H1 (cell line): Measurements from ENCODE around the gene AMZ1. TPM values are rescaled to one million over a fixed set of nuclear protein-coding genes. Genes with fewer than 3 reads are reported as not detected.
A peak's percentile ranks its signal among the peaks of the same experiment; 100 is the strongest.

Source experiments
- CTCF ChIA-PET: fragments of 300-600 bp; sonication (Branson Sonifier 250); formaldehyde crosslinking; loops from one replicate; lab custom pipeline; 2021; ENCODE audit not compliant: partially characterized antibody; lab: Charles Lee
- POLR2A ChIA-PET: fragments of 300-600 bp; sonication (Branson Sonifier 250); formaldehyde crosslinking; loops from one replicate; lab custom pipeline; 2021; ENCODE audit warnings: inconsistent platforms; ENCODE audit not compliant: partially characterized antibody; lab: Charles Lee
- DNase-seq, 2 experiments: peaks; one replicate each; pipeline versions ENCODE4 v3.0.0 to v3.0.0-alpha.2; 2010 to 2022; ENCODE audit warnings: low spot score in 2 of 2, low read depth in 1 of 2, mixed read lengths in 1 of 2
- FAIRE-seq: peaks from 2 replicates; lab custom pipeline; 2011; peaks lifted over from hg19 to GRCh38; lab: Jason Lieb, UNC
- H2AFZ ChIP-seq: 2 replicates; pipeline ENCODE4 v1.8.1; 2012; ENCODE audit warnings: low read length, inconsistent platforms
- H2AK5ac ChIP-seq: 2 replicates; pipeline ENCODE4 v1.6.1; 2013; ENCODE audit warnings: low read depth, low read length
- H2BK120ac ChIP-seq: replicated peaks from 2 replicates; pipeline ENCODE3; 2013; ENCODE audit warnings: low read depth, low read length, inconsistent platforms
- H2BK12ac ChIP-seq: 2 replicates; pipeline ENCODE4 v1.6.1; 2013; ENCODE audit warnings: low read depth, low read length
- H2BK15ac ChIP-seq: 2 replicates; pipeline ENCODE4 v1.6.1; 2013; ENCODE audit warnings: low read length
- H2BK20ac ChIP-seq: 2 replicates; pipeline ENCODE4 v1.6.1; 2013; ENCODE audit warnings: low read length
- H2BK5ac ChIP-seq: 2 replicates; pipeline ENCODE4 v1.6.1; 2013; ENCODE audit warnings: low read depth, low read length
- H3K14ac ChIP-seq: 2 replicates; pipeline ENCODE4 v1.6.1; 2013; ENCODE audit warnings: inconsistent platforms; ENCODE audit not compliant: insufficient read length
- H3K18ac ChIP-seq: 2 replicates; pipeline ENCODE4 v1.6.1; 2013; ENCODE audit warnings: low read length; ENCODE audit errors: extremely low read depth
- H3K23ac ChIP-seq: 2 replicates; pipeline ENCODE4 v1.6.1; 2013; ENCODE audit warnings: inconsistent platforms; ENCODE audit not compliant: insufficient read length
- H3K23me2 ChIP-seq: 2 replicates; pipeline ENCODE4 v1.6.1; 2013; ENCODE audit warnings: low read depth, low read length
- H3K27ac ChIP-seq: 2 replicates; pipeline ENCODE4 v1.6.1; 2011; ENCODE audit warnings: low read depth, low read length, inconsistent platforms
- H3K27me3 ChIP-seq, 4 experiments: replicated peaks in 1 of 4; 1 replicate in 1 of 4; 2 replicates in 3 of 4; pipeline versions ENCODE4 v1.6.1 to v1.8.1; 2011 to 2013; ENCODE audit warnings: low read length in 3 of 4, mild to moderate bottlenecking in 3 of 4, inconsistent platforms in 2 of 4, mixed read lengths in 2 of 4, moderate library complexity in 1 of 4; ENCODE audit not compliant: control insufficient read depth in 3 of 4, insufficient read depth in 3 of 4; ENCODE audit errors: extremely low read depth in 1 of 4
- H3K36me3 ChIP-seq, 4 experiments: 2 replicates each; pipeline versions ENCODE4 v1.6.1 to v1.8.1; 2011 to 2013; ENCODE audit warnings: mild to moderate bottlenecking in 4 of 4, low read length in 3 of 4, moderate library complexity in 2 of 4, control low read depth in 1 of 4, inconsistent platforms in 1 of 4; ENCODE audit not compliant: insufficient read depth in 4 of 4, control insufficient read depth in 2 of 4
- H3K4ac ChIP-seq: replicated peaks from 2 replicates; pipeline ENCODE3; 2013; ENCODE audit warnings: low read length, low read depth, mixed read lengths, inconsistent platforms; ENCODE audit not compliant: insufficient read length
- H3K4me1 ChIP-seq, 4 experiments: replicated peaks in 1 of 4; 1 replicate in 1 of 4; 2 replicates in 3 of 4; pipeline versions ENCODE4 v1.6.1 to v1.8.1; 2011 to 2013; ENCODE audit warnings: low read length in 3 of 4, inconsistent platforms in 2 of 4, mixed read lengths in 1 of 4; ENCODE audit not compliant: insufficient read depth in 4 of 4, control insufficient read depth in 3 of 4
- H3K4me2 ChIP-seq, 2 experiments: 2 replicates each; pipeline versions ENCODE4 v1.6.1 to v1.8.1; 2011 to 2013; ENCODE audit warnings: low read depth in 2 of 2, low read length in 2 of 2, control low read depth in 1 of 2, inconsistent platforms in 1 of 2, mild to moderate bottlenecking in 1 of 2; ENCODE audit not compliant: insufficient read depth in 1 of 2
- H3K4me3 ChIP-seq, 4 experiments: fragments of 200-600, 300-600 bp in 1 of 4; sonication (generic), shearing (Covaris generic), sonication (Bioruptor Twin) in 1 of 4; 2 replicates each; pipeline versions ENCODE4 v1.5.1 to v1.8.1; 2011 to 2016; ENCODE audit warnings: low read length in 4 of 4, low read depth in 3 of 4, control low read depth in 2 of 4, inconsistent platforms in 2 of 4, mild to moderate bottlenecking in 2 of 4, mixed read lengths in 1 of 4, moderate library complexity in 1 of 4; ENCODE audit not compliant: insufficient read depth in 2 of 4; ENCODE audit errors: extremely low read depth in 1 of 4
- H3K56ac ChIP-seq: replicated peaks from 2 replicates; pipeline ENCODE3; 2013; ENCODE audit warnings: low read depth, mild to moderate bottlenecking, mixed read lengths, low read length, inconsistent platforms; ENCODE audit not compliant: insufficient read length
- H3K79me1 ChIP-seq: 2 replicates; pipeline ENCODE4 v1.6.1; 2013; ENCODE audit warnings: low read depth, low read length, control low read depth
- H3K79me2 ChIP-seq, 2 experiments: 2 replicates each; pipeline versions ENCODE4 v1.6.1 to v1.8.1; 2012 to 2013; ENCODE audit warnings: low read length in 2 of 2, mild to moderate bottlenecking in 2 of 2, inconsistent platforms in 1 of 2; ENCODE audit not compliant: insufficient read depth in 2 of 2, control insufficient read depth in 1 of 2
- H3K9ac ChIP-seq, 4 experiments: replicated peaks in 1 of 4; 1 replicate in 1 of 4; 2 replicates in 3 of 4; pipeline versions ENCODE4 v1.6.1 to v1.8.1; 2011 to 2013; ENCODE audit warnings: low read depth in 3 of 4, low read length in 3 of 4, control low read depth in 2 of 4, mild to moderate bottlenecking in 2 of 4, moderate library complexity in 2 of 4, inconsistent platforms in 1 of 4; ENCODE audit errors: extremely low read depth in 1 of 4
- H3K9me3 ChIP-seq, 2 experiments: 2 replicates each; pipeline versions ENCODE4 v1.6.1 to v1.8.1; 2012 to 2013; ENCODE audit warnings: mild to moderate bottlenecking in 2 of 2, moderate library complexity in 2 of 2, control low read depth in 1 of 2, inconsistent platforms in 1 of 2, low read depth in 1 of 2, low read length in 1 of 2, mixed read lengths in 1 of 2; ENCODE audit not compliant: insufficient read depth in 2 of 2
- H4K20me1 ChIP-seq, 2 experiments: replicated peaks in 1 of 2; 2 replicates each; pipeline versions ENCODE3 to v1.8.1; 2011 to 2013; ENCODE audit warnings: inconsistent platforms in 2 of 2, low read length in 2 of 2, mild to moderate bottlenecking in 1 of 2; ENCODE audit not compliant: insufficient read depth in 2 of 2, control insufficient read depth in 1 of 2
- H4K5ac ChIP-seq: 2 replicates; pipeline ENCODE4 v1.6.1; 2013; ENCODE audit warnings: low read length, low read depth, mixed read lengths, inconsistent platforms; ENCODE audit not compliant: insufficient read length
- H4K8ac ChIP-seq: 2 replicates; pipeline ENCODE4 v1.8.0; 2013; ENCODE audit warnings: mild to moderate bottlenecking, moderate library complexity, low read length, inconsistent platforms; ENCODE audit not compliant: insufficient read depth; ENCODE audit errors: extremely low read depth
- H4K91ac ChIP-seq: replicated peaks from 2 replicates; pipeline ENCODE3; 2013; ENCODE audit warnings: low read length, mixed read lengths, inconsistent platforms; ENCODE audit not compliant: insufficient read length
- GTF2F1 ChIP-seq: IDR thresholded peaks from 2 replicates; pipeline ENCODE4 v1.6.1; 2012; ENCODE audit warnings: low read depth, low read length, improper control_type of control experiment, borderline replicate concordance
- HDAC6 ChIP-seq: IDR thresholded peaks from one replicate; pipeline ENCODE4 v1.7.1; 2012; ENCODE audit warnings: low read depth, mild to moderate bottlenecking, inconsistent platforms, low read length, moderate library complexity
- JUND ChIP-seq: IDR thresholded peaks from 2 replicates; pipeline ENCODE4 v1.6.1; 2011; ENCODE audit warnings: mild to moderate bottlenecking, improper control_type of control experiment, low read length
- SAP30 ChIP-seq: fragments of 300-600 bp; sonication (generic); IDR thresholded peaks from 2 replicates; pipeline ENCODE4 v1.7.1; 2012; ENCODE audit warnings: low read length, moderate library complexity, mild to moderate bottlenecking, inconsistent platforms; ENCODE audit not compliant: insufficient read depth, insufficient replicate concordance
- SP4 ChIP-seq: IDR thresholded peaks from 2 replicates; pipeline ENCODE4 v1.6.1; 2012; ENCODE audit warnings: low read length, inconsistent platforms
- SRF ChIP-seq: IDR thresholded peaks from 2 replicates; pipeline ENCODE4 v1.6.1; 2011; ENCODE audit warnings: mild to moderate bottlenecking, low read depth, low read length, moderate library complexity
- ZNF274 ChIP-seq: IDR thresholded peaks from 2 replicates; pipeline ENCODE4 v1.7.0; 2012; ENCODE audit warnings: low read length, borderline replicate concordance; ENCODE audit errors: extremely low read depth
- WGBS, 2 experiments: shearing (Covaris generic) in 1 of 2; methylation state at CpG; one replicate each; pipeline versions ENCODE4 v1.1.6 to v1.1.7; 2013 to 2015; ENCODE audit warnings: low lambda C conversion rate in 2 of 2, mixed read lengths in 2 of 2, inconsistent platforms in 1 of 2, low coverage in 1 of 2, missing lambda C conversion rate in 1 of 2; ENCODE audit not compliant: insufficient replicate concordance in 2 of 2, insufficient coverage in 1 of 2, insufficient read length in 1 of 2; ENCODE audit errors: extremely low coverage in 1 of 2, missing lambda C conversion rate in 1 of 2; 5-methylcytosine and 5-hydroxymethylcytosine counted together
- polyA plus RNA-seq, 7 experiments: library from polyadenylated mRNA; depleted of rRNA in 3 of 7; stranded (reverse) in 5 of 7; unstranded in 2 of 7; fragments of >200 nt in 5 of 7; fragments of 200-250 nt in 2 of 7; gene quantifications; 1 replicate in 5 of 7; 2 replicates in 1 of 7; 4 replicates in 1 of 7; pipeline versions ENCODE4 v1.2.1 to v1.2.3, GENCODE V29; 2011 to 2013; ENCODE audit warnings: missing spikeins in 2 of 7, mixed read lengths in 2 of 7
- total RNA-seq: library from RNA; stranded (reverse); fragmentation: NEBNext Ultra II Directional; extraction: Animal tissue kit (Norgen Biotek cat#: 25700); gene quantifications from 2 replicates; pipeline ENCODE4 v1.2.1, GENCODE V29; 2021
- TF ChIP-seq, protein P1 (sequence below): IDR thresholded peaks from 2 replicates; pipeline ENCODE4 v1.6.1; 2012; ENCODE audit warnings: low read length, inconsistent platforms
- TF ChIP-seq, protein P2 (sequence below): IDR thresholded peaks from 2 replicates; pipeline ENCODE4 v1.6.1; 2012; ENCODE audit warnings: inconsistent platforms

The AMZ1 gene
- total and polyA plus RNA-seq, 2 of the 8 experiments (the other 6 are each of a cell fraction or from before 2014, with no cell fraction given) = 0.59 to 1.4 TPM

DNA sequence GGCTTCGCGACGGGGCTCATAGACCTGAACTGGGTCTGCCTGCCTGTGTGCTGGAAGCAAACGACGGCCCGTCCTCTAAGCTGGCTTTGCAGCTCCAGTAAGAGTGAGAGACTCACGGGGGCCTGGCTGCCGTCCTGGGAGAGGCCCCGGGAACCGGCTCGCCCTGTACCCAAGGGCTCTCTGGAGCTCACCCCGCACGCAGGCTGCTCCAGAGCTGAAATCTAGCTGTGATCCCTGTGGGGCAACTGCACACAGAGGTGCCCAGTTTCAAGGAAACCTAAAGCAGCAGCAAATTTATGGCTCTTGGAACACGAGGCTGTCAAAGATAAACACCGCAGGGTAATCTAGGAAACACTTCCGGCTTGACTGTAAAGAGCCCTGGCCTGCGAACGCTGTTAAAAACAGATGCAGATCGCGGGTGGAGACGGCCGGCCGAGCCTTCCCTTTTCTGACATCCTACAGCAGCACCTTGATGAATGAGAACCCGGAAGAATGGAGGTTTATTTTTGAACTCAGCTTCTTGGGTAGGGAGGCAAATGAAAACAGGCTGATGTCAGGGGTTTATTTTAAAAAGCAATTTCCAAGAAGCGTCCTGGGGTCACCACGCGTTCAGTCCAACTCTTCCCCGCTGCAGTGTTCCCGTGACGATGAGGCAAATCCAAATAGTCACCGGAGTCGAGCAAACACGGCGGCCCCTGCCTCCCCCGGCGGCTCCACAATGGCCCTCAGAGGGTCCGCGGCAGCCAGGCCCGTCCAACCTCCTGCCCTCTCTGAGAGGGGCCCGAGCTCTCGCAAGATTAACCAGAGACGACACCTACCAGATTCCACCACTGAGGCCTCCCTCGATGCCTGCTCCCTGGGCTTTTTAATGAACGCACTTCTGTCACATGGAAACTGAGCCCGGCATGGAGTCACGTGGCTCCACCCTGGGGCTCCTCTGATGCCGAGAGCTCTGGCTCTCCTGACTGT lies 29.6 kb downstream of the AMZ1 start:
- Histone ChIP-seq H2BK15ac (no peak overlapping the region), H2BK12ac (no peak overlapping the region), H3K36me3 (peaks cover 0 to 9% (median 8%) of the 10 kb centered on the region in 4 experiments; a peak in 4 of 8 replicates), H3K4me2 (no peak overlapping the region), H3K27ac (no peak overlapping the region), H2BK5ac (no peak overlapping the region), H2BK20ac (no peak overlapping the region), H3K9ac (no peak overlapping the region), H4K20me1 (peaks cover 2% of the 10 kb centered on the region in 2 experiments), H2BK120ac (no peak overlapping the region), H2AK5ac (no peak overlapping the region), H3K23me2 (no peaks in the 10 kb centered on the region), H3K79me1 (no peaks in the 10 kb centered on the region; the same call in 1 of the 2 replicates), H3K56ac (no peak overlapping the region), H3K14ac (no peak overlapping the region), H3K18ac (no peak overlapping the region), H4K5ac (no peak overlapping the region), H3K4me3 (no peak overlapping the region), H3K4ac (no peak overlapping the region), H3K4me1 (no peaks in the 10 kb centered on the region; a peak in 4 of 7 replicates), H3K79me2 (no peaks in the 10 kb centered on the region), H4K91ac (no peak overlapping the region), H4K8ac (no peak overlapping the region), H2AFZ (no peak overlapping the region), H3K9me3 (no peaks in the 10 kb centered on the region), H3K23ac (no peak overlapping the region), H3K27me3 (no peaks in the 10 kb centered on the region)
- no peak for FAIRE-seq
- WGBS, 2 experiments = 96% methylated on average over 47 of the region's 47 CpGs; no CpG with 5 or more reads in 1 of the 2 experiments
- ChIA-PET POLR2A (interaction anchor here (1.9 to 2.1 kb wide), 2 partner anchors 8 to 13 kb away, joined by 4 to 6 read pairs; no protein-coding TSS in a partner anchor), CTCF (interaction anchor here (0.6 to 11.4 kb wide), 17 partner anchors 10 to 282 kb away, joined by 3 to 125 read pairs (median 3); no protein-coding TSS in a partner anchor)
- DNase-seq = peak in 1 of 2 experiments; percentile 47
- TF ChIP-seq GTF2F1 = no peak
- no peak for TF ChIP-seq SP4
- TF ChIP-seq, protein P1, sequence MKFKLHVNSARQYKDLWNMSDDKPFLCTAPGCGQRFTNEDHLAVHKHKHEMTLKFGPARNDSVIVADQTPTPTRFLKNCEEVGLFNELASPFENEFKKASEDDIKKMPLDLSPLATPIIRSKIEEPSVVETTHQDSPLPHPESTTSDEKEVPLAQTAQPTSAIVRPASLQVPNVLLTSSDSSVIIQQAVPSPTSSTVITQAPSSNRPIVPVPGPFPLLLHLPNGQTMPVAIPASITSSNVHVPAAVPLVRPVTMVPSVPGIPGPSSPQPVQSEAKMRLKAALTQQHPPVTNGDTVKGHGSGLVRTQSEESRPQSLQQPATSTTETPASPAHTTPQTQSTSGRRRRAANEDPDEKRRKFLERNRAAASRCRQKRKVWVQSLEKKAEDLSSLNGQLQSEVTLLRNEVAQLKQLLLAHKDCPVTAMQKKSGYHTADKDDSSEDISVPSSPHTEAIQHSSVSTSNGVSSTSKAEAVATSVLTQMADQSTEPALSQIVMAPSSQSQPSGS = no peak
- TF ChIP-seq, protein P2, sequence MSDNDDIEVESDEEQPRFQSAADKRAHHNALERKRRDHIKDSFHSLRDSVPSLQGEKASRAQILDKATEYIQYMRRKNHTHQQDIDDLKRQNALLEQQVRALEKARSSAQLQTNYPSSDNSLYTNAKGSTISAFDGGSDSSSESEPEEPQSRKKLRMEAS = no peak
- no peak for TF ChIP-seq SAP30
- no peak for TF ChIP-seq ZNF274
- TF ChIP-seq JUND = no peak
- no peak for TF ChIP-seq SRF
- TF ChIP-seq HDAC6 = no peak
